Measurements from ENCODE around the gene SLC13A4.

DNA sequence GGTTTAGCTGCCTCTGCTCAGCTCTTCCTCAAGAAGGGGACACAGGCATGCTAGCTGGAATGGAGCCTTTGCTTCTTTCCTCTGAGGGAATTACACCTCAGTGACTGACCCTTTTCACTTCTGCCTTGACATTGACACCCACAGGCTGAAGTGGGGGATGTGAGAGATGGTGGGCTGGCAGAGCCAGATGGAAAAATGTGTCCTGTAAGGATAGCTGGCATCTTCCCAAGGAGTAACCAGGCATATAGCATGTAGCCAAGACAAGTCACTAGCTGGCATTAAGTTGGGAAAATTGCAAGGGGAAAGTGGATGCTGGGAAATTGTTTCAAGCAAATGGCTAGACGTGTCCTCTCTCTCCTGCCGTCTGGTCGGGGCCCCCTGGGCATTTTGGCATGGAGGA, 45.8 kb downstream of the SLC13A4 start:
- TF ChIP-seq ZNF3 (CRISPR knock-in tag; IDR thresholded peaks at IDR 0.05) (no peak), XRCC5 (optimal IDR thresholded peaks at IDR 0.05; ENCODE audit: low read length) (no peak)
- TF ChIP-seq, protein P1, sequence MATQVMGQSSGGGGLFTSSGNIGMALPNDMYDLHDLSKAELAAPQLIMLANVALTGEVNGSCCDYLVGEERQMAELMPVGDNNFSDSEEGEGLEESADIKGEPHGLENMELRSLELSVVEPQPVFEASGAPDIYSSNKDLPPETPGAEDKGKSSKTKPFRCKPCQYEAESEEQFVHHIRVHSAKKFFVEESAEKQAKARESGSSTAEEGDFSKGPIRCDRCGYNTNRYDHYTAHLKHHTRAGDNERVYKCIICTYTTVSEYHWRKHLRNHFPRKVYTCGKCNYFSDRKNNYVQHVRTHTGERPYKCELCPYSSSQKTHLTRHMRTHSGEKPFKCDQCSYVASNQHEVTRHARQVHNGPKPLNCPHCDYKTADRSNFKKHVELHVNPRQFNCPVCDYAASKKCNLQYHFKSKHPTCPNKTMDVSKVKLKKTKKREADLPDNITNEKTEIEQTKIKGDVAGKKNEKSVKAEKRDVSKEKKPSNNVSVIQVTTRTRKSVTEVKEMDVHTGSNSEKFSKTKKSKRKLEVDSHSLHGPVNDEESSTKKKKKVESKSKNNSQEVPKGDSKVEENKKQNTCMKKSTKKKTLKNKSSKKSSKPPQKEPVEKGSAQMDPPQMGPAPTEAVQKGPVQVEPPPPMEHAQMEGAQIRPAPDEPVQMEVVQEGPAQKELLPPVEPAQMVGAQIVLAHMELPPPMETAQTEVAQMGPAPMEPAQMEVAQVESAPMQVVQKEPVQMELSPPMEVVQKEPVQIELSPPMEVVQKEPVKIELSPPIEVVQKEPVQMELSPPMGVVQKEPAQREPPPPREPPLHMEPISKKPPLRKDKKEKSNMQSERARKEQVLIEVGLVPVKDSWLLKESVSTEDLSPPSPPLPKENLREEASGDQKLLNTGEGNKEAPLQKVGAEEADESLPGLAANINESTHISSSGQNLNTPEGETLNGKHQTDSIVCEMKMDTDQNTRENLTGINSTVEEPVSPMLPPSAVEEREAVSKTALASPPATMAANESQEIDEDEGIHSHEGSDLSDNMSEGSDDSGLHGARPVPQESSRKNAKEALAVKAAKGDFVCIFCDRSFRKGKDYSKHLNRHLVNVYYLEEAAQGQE (IDR thresholded peaks at IDR 0.05; ENCODE audit: borderline replicate concordance in 1 of 2, low read depth in 1 of 2, low read length in 2 of 2), result no peak
- TF ChIP-seq, protein P2, sequence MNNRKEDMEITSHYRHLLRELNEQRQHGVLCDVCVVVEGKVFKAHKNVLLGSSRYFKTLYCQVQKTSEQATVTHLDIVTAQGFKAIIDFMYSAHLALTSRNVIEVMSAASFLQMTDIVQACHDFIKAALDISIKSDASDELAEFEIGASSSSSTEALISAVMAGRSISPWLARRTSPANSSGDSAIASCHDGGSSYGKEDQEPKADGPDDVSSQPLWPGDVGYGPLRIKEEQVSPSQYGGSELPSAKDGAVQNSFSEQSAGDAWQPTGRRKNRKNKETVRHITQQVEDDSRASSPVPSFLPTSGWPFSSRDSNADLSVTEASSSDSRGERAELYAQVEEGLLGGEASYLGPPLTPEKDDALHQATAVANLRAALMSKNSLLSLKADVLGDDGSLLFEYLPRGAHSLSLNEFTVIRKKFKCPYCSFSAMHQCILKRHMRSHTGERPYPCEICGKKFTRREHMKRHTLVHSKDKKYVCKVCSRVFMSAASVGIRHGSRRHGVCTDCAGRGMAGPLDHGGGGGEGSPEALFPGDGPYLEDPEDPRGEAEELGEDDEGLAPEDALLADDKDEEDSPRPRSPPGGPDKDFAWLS (CRISPR knock-in tag; IDR thresholded peaks at IDR 0.05; ENCODE audit: borderline replicate concordance), result no peak
- TF ChIP-seq, protein P3, sequence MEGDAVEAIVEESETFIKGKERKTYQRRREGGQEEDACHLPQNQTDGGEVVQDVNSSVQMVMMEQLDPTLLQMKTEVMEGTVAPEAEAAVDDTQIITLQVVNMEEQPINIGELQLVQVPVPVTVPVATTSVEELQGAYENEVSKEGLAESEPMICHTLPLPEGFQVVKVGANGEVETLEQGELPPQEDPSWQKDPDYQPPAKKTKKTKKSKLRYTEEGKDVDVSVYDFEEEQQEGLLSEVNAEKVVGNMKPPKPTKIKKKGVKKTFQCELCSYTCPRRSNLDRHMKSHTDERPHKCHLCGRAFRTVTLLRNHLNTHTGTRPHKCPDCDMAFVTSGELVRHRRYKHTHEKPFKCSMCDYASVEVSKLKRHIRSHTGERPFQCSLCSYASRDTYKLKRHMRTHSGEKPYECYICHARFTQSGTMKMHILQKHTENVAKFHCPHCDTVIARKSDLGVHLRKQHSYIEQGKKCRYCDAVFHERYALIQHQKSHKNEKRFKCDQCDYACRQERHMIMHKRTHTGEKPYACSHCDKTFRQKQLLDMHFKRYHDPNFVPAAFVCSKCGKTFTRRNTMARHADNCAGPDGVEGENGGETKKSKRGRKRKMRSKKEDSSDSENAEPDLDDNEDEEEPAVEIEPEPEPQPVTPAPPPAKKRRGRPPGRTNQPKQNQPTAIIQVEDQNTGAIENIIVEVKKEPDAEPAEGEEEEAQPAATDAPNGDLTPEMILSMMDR (CRISPR knock-in tag; IDR thresholded peaks at IDR 0.05), result no peak

Measured in HepG2 (cell line).